ENCODE data around the gene KRT83. TPM values are rescaled to one million over a fixed set of nuclear protein-coding genes. Genes with fewer than 3 reads are reported as not detected.

Gene KRT83
- total and polyA plus RNA-seq, 12 donors: not detected

DNA sequence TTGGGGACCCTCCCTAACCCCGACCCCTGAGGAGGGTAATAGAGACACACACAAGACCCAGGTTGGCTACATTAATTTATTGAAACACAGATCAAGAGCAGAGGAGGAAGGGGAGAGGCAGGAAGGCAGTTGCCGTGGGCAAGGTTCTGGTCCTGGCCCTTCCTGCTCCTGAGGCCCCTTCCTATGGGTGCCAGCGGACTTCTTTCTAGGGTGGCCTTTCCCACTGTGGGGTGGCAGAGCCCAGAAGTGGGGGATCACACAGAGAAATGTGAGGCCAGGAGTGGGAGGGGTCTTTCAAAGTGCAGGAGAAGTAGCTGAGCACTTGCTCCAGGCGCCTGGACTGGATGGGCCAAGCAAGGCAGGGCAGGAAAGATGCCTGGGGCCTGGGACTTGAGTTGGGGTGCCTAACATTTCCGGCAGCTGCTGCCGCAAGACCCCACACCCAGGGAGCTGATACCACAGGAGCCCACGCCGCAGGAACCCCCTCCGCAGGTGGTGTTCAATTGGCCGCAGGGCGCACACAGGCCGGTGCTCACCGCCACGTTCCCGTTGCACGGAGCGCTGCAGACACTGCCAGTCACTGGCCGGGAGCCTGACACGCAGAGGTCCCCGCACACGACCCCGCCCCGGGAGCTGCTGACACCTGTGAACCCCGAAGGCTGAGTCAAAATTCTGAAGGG lies 35.2 kb downstream of the KRT83 start:
- TF ChIP-seq, protein P1, sequence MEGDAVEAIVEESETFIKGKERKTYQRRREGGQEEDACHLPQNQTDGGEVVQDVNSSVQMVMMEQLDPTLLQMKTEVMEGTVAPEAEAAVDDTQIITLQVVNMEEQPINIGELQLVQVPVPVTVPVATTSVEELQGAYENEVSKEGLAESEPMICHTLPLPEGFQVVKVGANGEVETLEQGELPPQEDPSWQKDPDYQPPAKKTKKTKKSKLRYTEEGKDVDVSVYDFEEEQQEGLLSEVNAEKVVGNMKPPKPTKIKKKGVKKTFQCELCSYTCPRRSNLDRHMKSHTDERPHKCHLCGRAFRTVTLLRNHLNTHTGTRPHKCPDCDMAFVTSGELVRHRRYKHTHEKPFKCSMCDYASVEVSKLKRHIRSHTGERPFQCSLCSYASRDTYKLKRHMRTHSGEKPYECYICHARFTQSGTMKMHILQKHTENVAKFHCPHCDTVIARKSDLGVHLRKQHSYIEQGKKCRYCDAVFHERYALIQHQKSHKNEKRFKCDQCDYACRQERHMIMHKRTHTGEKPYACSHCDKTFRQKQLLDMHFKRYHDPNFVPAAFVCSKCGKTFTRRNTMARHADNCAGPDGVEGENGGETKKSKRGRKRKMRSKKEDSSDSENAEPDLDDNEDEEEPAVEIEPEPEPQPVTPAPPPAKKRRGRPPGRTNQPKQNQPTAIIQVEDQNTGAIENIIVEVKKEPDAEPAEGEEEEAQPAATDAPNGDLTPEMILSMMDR (IDR thresholded peaks at IDR 0.05): no peak
- TF ChIP-seq POLR2A (IDR thresholded peaks at IDR 0.05): no peak
- Histone ChIP-seq H3K27ac (no peak overlapping the region), H3K27me3 (no peaks in the 10 kb centered on the region), H3K9me3 (replicated peaks in 1 of 3) (no peaks in the 10 kb centered on the region), H3K4me3 (no peak overlapping the region), H3K36me3 (replicated peaks in 1 of 2) (no peaks in the 10 kb centered on the region), H3K4me1 (replicated peaks in 1 of 2) (no peaks in the 10 kb centered on the region)
- DNase-seq: peak in 1 of 7 donors; percentile 13
- intact Hi-C loops (cut with DNase I): no loop called here
- WGBS, 4 donors: 81 to 94% (median 90%) methylated on average over 4 to 24 of the region's 24 CpGs

DNA sequence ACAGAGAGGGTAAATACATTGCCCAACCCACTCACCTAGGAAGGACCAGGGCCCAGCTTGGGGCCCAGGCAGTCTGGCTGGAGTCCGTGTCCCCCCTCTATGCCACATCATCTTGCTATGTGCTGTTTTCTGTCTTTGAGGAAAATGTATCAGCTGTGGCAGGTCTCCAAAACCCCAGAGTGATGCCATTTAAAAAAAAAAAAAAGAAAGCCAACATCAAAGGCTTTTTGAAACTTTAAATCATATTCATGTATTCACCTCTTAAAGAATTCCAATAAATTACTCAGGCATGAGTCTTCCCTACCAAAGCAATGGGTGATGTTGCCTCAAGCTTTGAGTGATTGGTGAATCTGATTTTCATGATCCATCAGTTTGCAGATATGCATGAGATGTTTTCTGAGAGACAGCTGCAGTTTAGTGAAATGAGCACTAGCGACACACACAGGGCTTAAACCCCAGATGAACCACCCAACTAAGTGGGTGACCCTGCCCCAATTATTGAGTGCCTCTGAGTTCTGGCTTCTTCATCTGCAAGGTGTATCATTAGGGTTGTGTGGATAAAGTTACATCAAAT lies 35.9 kb downstream of the KRT83 start:
- TF ChIP-seq, protein P1 (IDR thresholded peaks at IDR 0.05): no peak
- no peak for TF ChIP-seq POLR2A (IDR thresholded peaks at IDR 0.05)
- peak in 1 of 7 donors; percentile 2 for DNase-seq
- H3K27ac ChIP-seq: no peak overlapping the region
- intact Hi-C loops (cut with DNase I): no loop called here
- H3K4me1 ChIP-seq (replicated peaks in 1 of 2): no peaks in the 10 kb centered on the region
- H3K36me3 ChIP-seq (replicated peaks in 1 of 2): no peaks in the 10 kb centered on the region
- H3K9me3 ChIP-seq (replicated peaks in 1 of 3): no peaks in the 10 kb centered on the region
- 88 to 95% (median 94%) methylated on average over 2 of the region's 2 CpGs for WGBS, 4 donors
- no peaks in the 10 kb centered on the region for H3K27me3 ChIP-seq
- H3K4me3 ChIP-seq: no peak overlapping the region

DNA sequence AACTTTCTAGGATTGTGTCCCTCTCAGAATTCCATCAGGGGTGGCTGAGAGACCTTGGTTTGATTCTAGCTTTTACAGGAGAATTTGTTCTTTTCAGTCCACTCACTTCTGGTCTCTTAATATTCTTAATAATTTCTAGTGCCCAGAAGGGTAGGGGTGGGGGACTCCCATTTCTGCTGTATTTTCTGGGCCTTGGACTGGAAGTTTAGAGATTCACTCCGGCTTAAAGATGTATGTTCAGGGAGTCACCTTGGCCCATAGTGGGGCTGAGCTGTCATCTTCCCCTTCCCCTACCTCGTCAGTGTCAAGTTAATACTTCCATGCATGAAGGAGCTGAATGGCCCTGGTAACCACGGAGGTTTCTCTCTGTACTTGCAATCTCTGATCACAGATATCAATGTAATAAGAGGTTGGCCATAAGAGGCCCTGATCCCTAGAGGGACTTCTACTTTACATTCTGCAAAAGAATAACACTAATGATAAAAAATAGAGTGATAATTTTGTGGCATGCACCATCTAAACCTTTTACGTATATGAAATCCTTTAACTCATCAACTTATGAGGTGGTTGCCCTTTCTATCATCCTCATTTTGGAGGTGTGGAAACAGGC lies 36.5 kb downstream of the KRT83 start:
- H3K4me1 ChIP-seq (replicated peaks in 1 of 2): no peaks in the 10 kb centered on the region
- H3K4me3 ChIP-seq: no peak overlapping the region
- TF ChIP-seq, protein P1 (IDR thresholded peaks at IDR 0.05): no peak
- no peak for TF ChIP-seq POLR2A (IDR thresholded peaks at IDR 0.05)
- no peak overlapping the region for H3K27ac ChIP-seq
- peak in 1 of 7 donors; percentile 8 for DNase-seq
- no peaks in the 10 kb centered on the region for H3K36me3 ChIP-seq (replicated peaks in 1 of 2)
- no peaks in the 10 kb centered on the region for H3K27me3 ChIP-seq
- H3K9me3 ChIP-seq (replicated peaks in 1 of 3): no peaks in the 10 kb centered on the region
- WGBS, 4 donors: 60 to 85% (median 76%) methylated on average over 4 of the region's 4 CpGs
- intact Hi-C loops (cut with DNase I): no loop called here

DNA sequence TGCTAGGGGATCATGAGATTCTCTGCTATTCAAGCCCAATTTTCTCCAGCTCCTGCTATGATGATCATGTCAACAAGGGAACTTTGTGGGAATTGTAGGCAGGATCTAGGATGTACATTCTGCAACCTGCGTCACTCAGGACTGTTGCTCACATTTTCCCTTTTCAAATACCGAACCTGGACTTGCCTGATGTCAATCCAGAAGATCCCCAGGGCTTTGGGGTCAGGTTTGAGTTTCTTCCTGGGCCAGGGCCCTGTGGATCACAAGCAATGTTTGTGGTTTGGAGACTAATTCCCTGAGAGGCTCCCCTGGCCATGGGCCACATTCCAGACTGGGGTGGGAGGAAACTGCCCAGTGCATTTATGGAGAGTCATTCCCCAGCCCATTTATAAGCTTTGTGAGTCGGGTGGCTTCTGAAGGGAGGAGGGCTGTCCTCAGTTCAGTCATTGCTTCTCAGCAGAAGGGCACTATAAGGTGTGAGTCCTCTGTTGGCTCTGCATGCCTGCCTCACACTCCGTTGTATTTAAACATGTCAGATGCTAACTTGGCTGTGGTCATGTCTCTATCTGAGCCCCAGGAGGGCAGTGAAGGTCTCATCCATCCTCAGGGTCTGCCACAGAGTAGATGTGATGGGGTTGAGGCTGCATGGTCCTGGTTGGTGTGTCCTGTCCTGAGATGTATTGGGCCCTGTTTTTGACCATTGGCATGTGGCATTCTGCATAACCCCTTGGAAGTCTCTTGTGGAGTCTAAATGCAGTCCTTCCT lies 40.2 kb downstream of the KRT83 start:
- H3K4me3 ChIP-seq: no peak overlapping the region
- peak overlapping the region in 1 of 5 donors; percentile 80 for H3K27ac ChIP-seq
- WGBS, 4 donors: 69 to 90% (median 82%) methylated on average over 2 to 4 of the region's 4 CpGs
- H3K27me3 ChIP-seq: no peaks in the 10 kb centered on the region
- H3K9me3 ChIP-seq (replicated peaks in 1 of 3): no peaks in the 10 kb centered on the region
- intact Hi-C loops (cut with DNase I): no loop called here
- no peaks in the 10 kb centered on the region for H3K36me3 ChIP-seq (replicated peaks in 1 of 2)
- peak in 3 of 7 donors; percentile 33 to 39 (median 36) for DNase-seq
- TF ChIP-seq, protein P1 (IDR thresholded peaks at IDR 0.05): no peak
- TF ChIP-seq POLR2A (IDR thresholded peaks at IDR 0.05): no peak
- peaks cover 4 to 7% of the 10 kb centered on the region in 2 donors for H3K4me1 ChIP-seq (replicated peaks in 1 of 2)
